Peyer's patch (tissue), 4 donors: ENCODE data around the gene PALLD. TPM values are rescaled to one million over a fixed set of nuclear protein-coding genes. Genes with fewer than 3 reads are reported as not detected.

Source experiments
- DNase-seq, 3 donors: peaks; one replicate each; pipeline ENCODE4 v3.0.0-alpha.2; 2017 to 2019
- H3K27ac ChIP-seq, 4 donors: fragments of 200-600 bp; sonication (generic); one replicate each; pipeline ENCODE4 v1.5.1; 2016 to 2019
- H3K27me3 ChIP-seq, 2 donors: fragments of 200-600 bp; sonication (generic); one replicate each; pipeline ENCODE4 v1.5.1; 2019
- H3K36me3 ChIP-seq, 3 donors: fragments of 200-600 bp; sonication (generic); one replicate each; pipeline ENCODE4 v1.5.1; 2016 to 2019
- H3K4me1 ChIP-seq, 4 donors: fragments of 200-600 bp; sonication (generic); one replicate each; pipeline ENCODE4 v1.5.1; 2016 to 2019
- H3K4me3 ChIP-seq, 4 donors: fragments of 200-600 bp; sonication (generic); 1 replicate in 3 of 4; 2 replicates in 1 of 4; pipeline ENCODE4 v1.5.1; 2016 to 2019; ENCODE audit warnings: mild to moderate bottlenecking in 1 of 4
- H3K9me3 ChIP-seq, 4 donors: fragments of 200-600 bp; sonication (generic); one replicate each; pipeline ENCODE4 v1.5.1; 2016 to 2019; ENCODE audit warnings: mild to moderate bottlenecking in 1 of 4
- POLR2A ChIP-seq, 2 donors: fragments of 450-650 bp; IDR thresholded peaks; one replicate each; pipeline ENCODE4 v1.5.1; 2017; ENCODE audit warnings: antibody characterized with exemption in 2 of 2, mild to moderate bottlenecking in 2 of 2, moderate library complexity in 2 of 2
- total RNA-seq, 4 donors: library from RNA; depleted of rRNA; stranded (reverse); fragments of >200 nt; gene quantifications; one replicate each; pipeline ENCODE4 v1.1.0, GENCODE V29; 2016
- TF ChIP-seq, protein P1 (sequence below), 6 experiments: fragments of 450-650 bp in 4 of 6; fragments of 200-600 bp in 2 of 6; sonication (generic) in 1 of 6; IDR thresholded peaks; one replicate each; pipeline ENCODE4 v1.5.1; 2017 to 2019; ENCODE audit warnings: antibody characterized with exemption in 6 of 6, mild to moderate bottlenecking in 3 of 6, moderate library complexity in 1 of 6

PALLD gene
- total RNA-seq, 4 donors from 2014 or later: 68.0 to 175 (median 78.4) TPM

- no peak overlapping the region for H3K4me3 ChIP-seq
- peak overlapping the region in 2 of 4 donors; percentile 23 to 75 for H3K27ac ChIP-seq
- H3K9me3 ChIP-seq: no peaks in the 10 kb centered on the region
- H3K27me3 ChIP-seq: no peaks in the 10 kb centered on the region
- no peaks in the 10 kb centered on the region for H3K36me3 ChIP-seq
- DNase-seq: no peak
- no peak for TF ChIP-seq POLR2A (IDR thresholded peaks at IDR 0.05)
- TF ChIP-seq, protein P1, sequence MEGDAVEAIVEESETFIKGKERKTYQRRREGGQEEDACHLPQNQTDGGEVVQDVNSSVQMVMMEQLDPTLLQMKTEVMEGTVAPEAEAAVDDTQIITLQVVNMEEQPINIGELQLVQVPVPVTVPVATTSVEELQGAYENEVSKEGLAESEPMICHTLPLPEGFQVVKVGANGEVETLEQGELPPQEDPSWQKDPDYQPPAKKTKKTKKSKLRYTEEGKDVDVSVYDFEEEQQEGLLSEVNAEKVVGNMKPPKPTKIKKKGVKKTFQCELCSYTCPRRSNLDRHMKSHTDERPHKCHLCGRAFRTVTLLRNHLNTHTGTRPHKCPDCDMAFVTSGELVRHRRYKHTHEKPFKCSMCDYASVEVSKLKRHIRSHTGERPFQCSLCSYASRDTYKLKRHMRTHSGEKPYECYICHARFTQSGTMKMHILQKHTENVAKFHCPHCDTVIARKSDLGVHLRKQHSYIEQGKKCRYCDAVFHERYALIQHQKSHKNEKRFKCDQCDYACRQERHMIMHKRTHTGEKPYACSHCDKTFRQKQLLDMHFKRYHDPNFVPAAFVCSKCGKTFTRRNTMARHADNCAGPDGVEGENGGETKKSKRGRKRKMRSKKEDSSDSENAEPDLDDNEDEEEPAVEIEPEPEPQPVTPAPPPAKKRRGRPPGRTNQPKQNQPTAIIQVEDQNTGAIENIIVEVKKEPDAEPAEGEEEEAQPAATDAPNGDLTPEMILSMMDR (IDR thresholded peaks at IDR 0.05): no peak
- H3K4me1 ChIP-seq: peaks cover 0 to 24% (median 0%) of the 10 kb centered on the region in 4 donors
These were observed 356.9 kb downstream of the PALLD start for GRCh38 chr4:168853770-168854169.

- Histone ChIP-seq H3K4me3 (no peak overlapping the region), H3K27me3 (no peaks in the 10 kb centered on the region), H3K36me3 (no peaks in the 10 kb centered on the region), H3K4me1 (peaks cover 0 to 23% (median 0%) of the 10 kb centered on the region in 4 donors), H3K9me3 (no peaks in the 10 kb centered on the region), H3K27ac (peak overlapping the region in 1 of 4 donors; percentile 75)
- DNase-seq: no peak
- TF ChIP-seq, protein P1 (IDR thresholded peaks at IDR 0.05): no peak
- no peak for TF ChIP-seq POLR2A (IDR thresholded peaks at IDR 0.05)
These were observed 357.6 kb downstream of the PALLD start for GRCh38 chr4:168854350-168854921.

DNA sequence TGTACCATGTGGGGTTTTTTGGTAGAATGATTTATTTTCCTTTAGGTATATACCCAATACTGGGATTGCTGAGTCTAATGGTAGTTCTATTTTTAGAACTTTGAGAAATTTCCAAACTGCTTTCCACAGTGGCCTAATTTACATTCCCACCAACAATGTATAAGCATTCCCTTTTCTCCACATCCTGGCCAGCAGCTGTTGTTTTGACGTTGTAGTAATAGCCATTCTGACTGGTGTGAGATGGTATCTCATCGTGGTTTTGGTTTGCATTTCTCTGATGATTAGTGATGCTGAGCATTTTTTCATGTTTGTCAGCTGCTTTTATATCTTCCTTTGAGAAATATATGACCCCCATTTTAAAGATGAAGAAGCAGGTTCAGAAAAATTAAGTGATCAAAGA lies 359.5 kb downstream of the PALLD start:
- TF ChIP-seq, protein P1 (IDR thresholded peaks at IDR 0.05): no peak
- TF ChIP-seq POLR2A (IDR thresholded peaks at IDR 0.05): no peak
- peaks cover 0 to 17% (median 0%) of the 10 kb centered on the region in 4 donors for H3K4me1 ChIP-seq
- H3K4me3 ChIP-seq: no peak overlapping the region
- H3K36me3 ChIP-seq: no peaks in the 10 kb centered on the region
- H3K27me3 ChIP-seq: no peaks in the 10 kb centered on the region
- H3K27ac ChIP-seq: peak overlapping the region in 2 of 4 donors; percentile 16 to 75
- no peaks in the 10 kb centered on the region for H3K9me3 ChIP-seq
- no peak for DNase-seq

DNA sequence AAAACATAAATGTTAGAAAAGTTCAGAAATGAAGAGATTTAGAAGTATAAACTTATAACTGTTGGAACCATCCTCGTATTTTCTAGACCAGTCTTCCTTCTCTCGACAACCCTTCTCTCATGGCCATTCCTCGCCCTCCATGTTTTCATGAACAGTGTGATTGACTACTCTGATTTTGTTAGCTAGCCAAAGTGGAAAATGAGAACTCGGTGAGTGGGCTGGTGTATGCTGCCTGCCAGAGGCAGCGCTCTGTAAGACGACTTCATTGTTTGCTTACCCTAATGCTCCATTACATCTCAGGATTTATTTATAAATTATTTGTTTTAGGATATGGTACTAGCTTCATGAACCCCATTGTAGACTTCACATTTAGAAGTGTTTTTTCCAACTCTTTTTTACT lies 360.2 kb downstream of the PALLD start:
- Histone ChIP-seq H3K4me3 (no peak overlapping the region), H3K9me3 (no peaks in the 10 kb centered on the region), H3K27ac (peak overlapping the region in 1 of 4 donors; percentile 75), H3K4me1 (peaks cover 0 to 17% (median 0%) of the 10 kb centered on the region in 4 donors), H3K36me3 (no peaks in the 10 kb centered on the region), H3K27me3 (no peaks in the 10 kb centered on the region)
- TF ChIP-seq, protein P1 (IDR thresholded peaks at IDR 0.05): no peak
- no peak for TF ChIP-seq POLR2A (IDR thresholded peaks at IDR 0.05)
- DNase-seq: no peak

- Histone ChIP-seq H3K36me3 (no peaks in the 10 kb centered on the region), H3K4me3 (no peak overlapping the region), H3K27me3 (no peaks in the 10 kb centered on the region), H3K27ac (peak overlapping the region in 1 of 4 donors; percentile 75), H3K4me1 (peaks cover 0 to 17% (median 0%) of the 10 kb centered on the region in 4 donors), H3K9me3 (no peaks in the 10 kb centered on the region)
- DNase-seq: no peak
- no peak for TF ChIP-seq POLR2A (IDR thresholded peaks at IDR 0.05)
- TF ChIP-seq, protein P1 (IDR thresholded peaks at IDR 0.05): no peak
These were observed 360.9 kb downstream of the PALLD start for GRCh38 chr4:168857546-168858314.
